Dendritic cell treated with granulocyte-macrophage colony-stimulating factor and Interleukin-4, amounts not matched to agents 40 ng/mL and 50 ng/mL, for 4 days (primary cell): ENCODE measurements around the gene CRMP1.

ENCODE experiments used
- H3K27ac Mint-ChIP-seq: one replicate; pipeline ENCODE4 v1.8.0; 2022; ENCODE audit warnings: mild to moderate bottlenecking, mixed read lengths
- H3K27me3 Mint-ChIP-seq: one replicate; pipeline ENCODE4 v1.8.0; 2022; ENCODE audit warnings: mild to moderate bottlenecking, mixed read lengths
- H3K36me3 Mint-ChIP-seq: one replicate; pipeline ENCODE4 v1.8.0; 2022; ENCODE audit warnings: low read depth, mixed read lengths
- H3K4me1 Mint-ChIP-seq: one replicate; pipeline ENCODE4 v1.8.0; 2022; ENCODE audit warnings: low read depth, mixed read lengths
- H3K4me3 Mint-ChIP-seq: one replicate; pipeline ENCODE4 v1.8.0; 2022; ENCODE audit warnings: mild to moderate bottlenecking, moderate library complexity, mixed read lengths
- H3K9me3 Mint-ChIP-seq: one replicate; pipeline ENCODE4 v1.8.0; 2022; ENCODE audit warnings: mixed read lengths
- intact Hi-C: fragments of 100-400 bp; cut with micrococcal nuclease; formaldehyde crosslinking; loops from one replicate; pipeline ENCODE4 v1.15.0; 2022

CRMP1 gene

DNA sequence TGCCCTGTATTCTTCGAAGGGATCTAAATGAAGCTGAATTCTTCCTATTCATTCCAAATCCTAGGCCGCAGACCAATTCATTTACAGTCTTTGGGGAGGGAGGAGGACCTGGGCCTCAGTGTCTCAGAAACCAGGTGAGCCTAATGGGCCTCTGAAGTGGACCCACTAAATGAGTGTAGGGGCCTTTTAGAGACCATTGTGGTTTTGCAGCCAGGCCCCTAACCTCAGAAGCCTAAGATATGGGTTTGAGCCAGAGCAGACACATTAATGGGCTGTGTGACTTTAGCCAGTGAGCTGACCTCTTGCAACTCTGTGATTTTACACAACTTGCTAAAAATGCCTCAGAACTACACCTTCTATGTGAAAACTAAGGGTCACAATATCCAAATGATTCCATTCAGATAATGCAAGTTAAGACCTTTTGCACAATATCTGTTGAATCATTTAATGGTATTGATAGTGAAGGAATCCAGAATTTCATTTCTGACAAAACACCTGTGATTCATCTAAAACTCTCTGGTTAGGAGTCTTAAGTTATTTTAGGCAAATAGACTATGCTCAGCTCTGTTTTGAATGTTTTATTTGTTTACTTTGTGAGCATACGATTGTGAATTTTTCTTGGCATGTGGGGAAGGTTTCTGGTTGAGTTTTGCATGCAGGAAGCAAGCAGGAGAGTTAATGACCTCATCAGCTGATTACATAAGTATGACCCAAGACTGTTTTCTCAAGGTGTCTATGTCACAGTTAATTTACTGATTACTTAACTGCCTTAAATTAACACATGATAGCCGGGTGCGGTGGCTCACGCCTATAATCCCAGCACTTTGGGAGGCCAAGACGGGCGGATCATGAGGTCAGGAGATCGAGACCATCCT lies 106.8 kb downstream of the CRMP1 start:
- no peaks in the 10 kb centered on the region for H3K4me1 Mint-ChIP-seq
- H3K9me3 Mint-ChIP-seq = peaks cover 12% of the 10 kb centered on the region
- no peak overlapping the region for H3K4me3 Mint-ChIP-seq
- H3K27ac Mint-ChIP-seq = no peak overlapping the region
- no peaks in the 10 kb centered on the region for H3K27me3 Mint-ChIP-seq
- peaks cover 8% of the 10 kb centered on the region for H3K36me3 Mint-ChIP-seq
- intact Hi-C loops = no loop called here

DNA sequence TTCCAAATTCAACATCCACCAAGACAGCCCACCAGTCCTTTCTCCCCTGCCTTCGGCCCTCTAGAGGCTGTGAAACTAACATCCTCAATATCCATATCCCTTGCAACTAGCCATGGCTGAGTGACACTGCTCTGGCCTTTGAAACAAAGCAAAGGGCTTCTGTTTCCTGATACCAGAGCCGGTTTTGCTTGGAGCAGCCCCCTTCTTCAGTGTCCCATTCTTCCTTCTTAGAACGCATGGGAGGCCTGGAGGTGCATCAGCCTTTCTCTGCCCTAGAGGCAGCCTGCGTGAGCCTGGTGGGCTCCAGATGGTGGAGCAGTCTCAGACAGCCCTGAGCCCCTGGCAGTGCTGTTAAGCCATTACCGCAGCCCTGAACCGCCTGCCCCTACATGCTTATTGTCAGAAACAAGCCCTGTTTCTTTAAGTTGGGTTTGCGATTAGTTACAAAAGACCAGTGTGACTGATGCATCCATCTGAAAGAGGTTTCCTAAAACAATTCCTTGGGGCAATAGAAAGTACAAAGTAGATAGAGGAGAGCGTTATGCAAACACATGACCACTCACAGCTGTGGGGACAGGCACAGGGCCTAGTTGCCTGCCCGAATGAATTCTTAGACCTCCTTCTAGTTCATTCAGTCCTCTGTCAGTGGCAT lies 107.8 kb downstream of the CRMP1 start:
- H3K27me3 Mint-ChIP-seq = no peaks in the 10 kb centered on the region
- no peaks in the 10 kb centered on the region for H3K4me1 Mint-ChIP-seq
- H3K9me3 Mint-ChIP-seq = peaks cover 12% of the 10 kb centered on the region
- peaks cover 8% of the 10 kb centered on the region for H3K36me3 Mint-ChIP-seq
- intact Hi-C loops = no loop called here
- no peak overlapping the region for H3K4me3 Mint-ChIP-seq
- no peak overlapping the region for H3K27ac Mint-ChIP-seq

DNA sequence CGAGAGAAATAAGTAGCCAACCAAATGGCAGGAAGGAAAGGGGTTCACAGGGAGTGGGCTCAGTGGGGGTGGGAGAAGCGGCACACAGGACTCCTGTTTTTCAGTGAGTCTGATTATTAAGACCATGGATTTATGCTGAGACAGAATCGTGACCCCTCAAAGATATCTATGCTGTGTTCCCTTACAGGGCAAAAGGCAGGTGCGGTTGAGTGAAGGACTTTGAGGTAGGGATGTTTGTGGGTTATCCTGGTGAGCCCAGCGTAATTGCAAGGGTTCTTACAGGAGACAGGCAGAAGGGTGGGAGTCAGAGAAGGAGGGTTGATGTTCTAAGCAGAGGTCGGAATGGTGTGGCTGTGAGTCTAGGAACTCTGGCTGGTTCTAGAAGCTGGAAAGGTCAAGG lies 108.9 kb downstream of the CRMP1 start:
- Mint-ChIP-seq H3K9me3 (peaks cover 12% of the 10 kb centered on the region), H3K4me3 (no peak overlapping the region), H3K27me3 (no peaks in the 10 kb centered on the region), H3K27ac (no peak overlapping the region), H3K4me1 (no peaks in the 10 kb centered on the region), H3K36me3 (peaks cover 8% of the 10 kb centered on the region)
- intact Hi-C loops = no loop called here

DNA sequence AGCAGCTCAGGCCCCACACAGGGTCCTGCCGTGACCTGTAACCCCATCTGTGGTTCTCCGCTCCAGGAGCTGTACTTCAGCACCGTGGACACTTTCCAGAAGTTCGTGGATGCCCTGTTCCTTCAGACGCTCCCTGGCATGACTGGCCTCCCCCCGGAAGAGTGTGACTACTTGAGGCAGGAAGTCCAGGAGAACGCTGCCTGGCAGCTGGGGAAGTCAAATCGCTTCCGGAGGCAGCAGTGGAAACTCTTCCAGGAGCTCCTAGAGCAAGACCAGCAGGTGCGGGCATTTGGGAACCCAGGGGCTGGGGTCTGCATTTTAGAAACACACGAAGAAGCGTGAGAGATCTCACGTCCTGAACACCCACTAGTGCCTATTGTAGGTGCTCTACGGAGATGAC lies 109.4 kb downstream of the CRMP1 start:
- Mint-ChIP-seq H3K36me3 (peaks cover 8% of the 10 kb centered on the region), H3K4me1 (no peaks in the 10 kb centered on the region), H3K27me3 (no peaks in the 10 kb centered on the region), H3K9me3 (peaks cover 12% of the 10 kb centered on the region), H3K27ac (no peak overlapping the region), H3K4me3 (no peak overlapping the region)
- intact Hi-C loops = no loop called here

DNA sequence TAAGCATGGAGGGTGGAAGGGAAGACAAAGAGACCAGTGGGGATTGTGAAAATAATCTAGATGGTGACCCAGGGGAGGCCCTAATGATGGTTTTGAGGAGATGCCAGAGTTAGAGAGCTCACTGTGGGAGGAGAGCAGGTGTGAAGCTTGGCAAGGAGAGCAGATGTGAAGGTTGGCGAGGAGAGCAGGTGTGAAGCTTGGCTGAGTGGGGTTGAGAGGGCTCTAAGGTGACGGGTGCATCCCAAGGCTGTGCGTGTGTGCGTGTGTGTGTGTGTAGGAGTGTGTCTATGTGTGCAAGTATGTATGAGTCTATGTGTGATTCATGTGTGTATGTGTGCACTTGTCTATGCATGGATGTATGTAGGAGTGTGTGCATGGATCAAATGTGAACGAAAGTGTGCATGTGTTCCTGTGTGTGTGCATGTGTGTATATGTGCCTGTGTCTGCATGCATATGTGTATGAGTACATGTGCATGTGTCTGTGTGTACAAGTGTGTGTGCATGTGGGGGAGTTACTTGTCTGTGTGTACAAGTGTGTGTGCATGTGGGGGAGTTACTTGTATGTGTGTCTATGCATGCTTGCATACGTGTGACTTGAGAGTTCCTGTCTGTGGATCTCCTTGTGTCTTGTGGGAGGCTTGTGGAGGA lies 109.9 kb downstream of the CRMP1 start:
- Mint-ChIP-seq H3K36me3 (peaks cover 6% of the 10 kb centered on the region), H3K4me1 (no peaks in the 10 kb centered on the region), H3K27me3 (no peaks in the 10 kb centered on the region), H3K4me3 (no peak overlapping the region), H3K27ac (no peak overlapping the region), H3K9me3 (peaks cover 7% of the 10 kb centered on the region)
- intact Hi-C loops = no loop called here

DNA sequence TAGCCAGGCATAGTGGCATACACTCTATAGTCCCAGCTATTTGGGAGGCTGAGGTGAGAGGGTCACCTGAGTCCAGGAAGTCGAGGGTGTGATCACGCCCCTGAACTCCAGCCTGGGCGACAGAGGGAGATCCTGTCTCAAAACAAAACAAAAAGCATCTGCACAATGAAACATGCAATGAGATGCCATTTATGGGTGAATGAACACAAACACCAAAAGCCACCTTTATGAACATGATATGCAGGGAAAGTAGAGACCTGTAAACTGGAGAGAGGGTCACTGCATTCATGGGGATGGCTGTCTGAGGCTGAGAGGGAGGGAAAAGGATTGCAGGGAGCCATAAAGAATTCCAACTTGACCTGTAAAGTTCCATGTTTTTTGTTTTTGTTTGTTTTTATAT lies 111.2 kb downstream of the CRMP1 start:
- Mint-ChIP-seq H3K27me3 (no peaks in the 10 kb centered on the region), H3K9me3 (peaks cover 3% of the 10 kb centered on the region), H3K36me3 (no peaks in the 10 kb centered on the region), H3K4me1 (no peaks in the 10 kb centered on the region), H3K4me3 (no peak overlapping the region), H3K27ac (no peak overlapping the region)
- intact Hi-C loops = no loop called here

DNA sequence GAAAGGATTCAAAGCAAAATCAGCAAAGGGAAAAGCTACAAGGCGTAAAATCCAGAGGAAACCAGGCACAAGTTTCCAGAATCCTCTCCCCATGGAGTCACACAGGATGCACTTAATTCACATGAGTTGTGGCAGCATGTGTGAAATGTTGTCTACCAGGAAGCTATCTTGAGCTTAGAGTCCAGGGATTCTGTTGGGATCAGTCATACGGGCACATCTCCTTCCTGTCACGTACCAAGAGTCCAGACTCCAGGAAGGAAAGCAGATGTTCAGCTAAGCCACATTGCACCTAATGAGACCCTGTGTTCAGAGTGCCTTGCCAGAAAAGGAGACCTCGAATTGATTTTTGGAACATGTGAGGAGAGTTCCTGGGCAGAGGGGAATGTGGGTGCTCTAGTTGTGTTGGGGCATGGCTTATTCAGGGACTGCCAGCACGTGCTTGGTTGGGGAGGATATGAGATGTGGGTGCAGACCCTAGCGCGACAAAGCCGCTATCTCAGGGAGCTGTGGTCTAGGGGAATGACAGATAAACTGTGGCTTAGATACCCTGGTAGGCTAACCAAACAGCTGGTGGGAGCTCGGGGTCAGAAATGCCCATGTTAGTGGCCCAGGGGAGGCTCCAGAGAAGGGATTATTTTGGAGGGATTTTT lies 111.9 kb downstream of the CRMP1 start:
- Mint-ChIP-seq H3K27me3 (no peaks in the 10 kb centered on the region), H3K4me3 (no peak overlapping the region), H3K27ac (no peak overlapping the region), H3K9me3 (peaks cover 11% of the 10 kb centered on the region), H3K4me1 (no peaks in the 10 kb centered on the region), H3K36me3 (no peaks in the 10 kb centered on the region)
- intact Hi-C loops = no loop called here

DNA sequence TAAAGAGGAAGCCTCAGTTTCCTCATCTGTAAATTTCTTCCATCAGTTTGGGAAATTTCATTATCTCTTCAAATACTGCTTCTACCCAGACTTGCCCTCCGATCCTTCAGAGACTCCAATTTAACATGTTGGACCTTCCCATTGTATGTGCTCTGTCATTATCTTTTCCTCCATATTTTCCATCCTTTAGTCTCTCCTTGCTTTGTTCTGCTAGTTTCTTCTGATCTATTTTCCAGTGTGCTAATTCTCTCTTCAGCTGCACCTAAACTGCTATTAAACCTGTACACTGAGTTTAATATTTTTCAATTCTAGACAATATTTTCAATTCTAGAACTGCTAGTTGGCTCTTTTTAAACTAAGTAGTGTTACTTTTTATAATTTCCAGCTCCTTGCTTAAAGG lies 116.4 kb downstream of the CRMP1 start:
- Mint-ChIP-seq H3K36me3 (no peaks in the 10 kb centered on the region), H3K9me3 (peaks cover 11% of the 10 kb centered on the region), H3K27ac (no peak overlapping the region), H3K27me3 (no peaks in the 10 kb centered on the region), H3K4me1 (no peaks in the 10 kb centered on the region), H3K4me3 (no peak overlapping the region)
- intact Hi-C loops = no loop called here

DNA sequence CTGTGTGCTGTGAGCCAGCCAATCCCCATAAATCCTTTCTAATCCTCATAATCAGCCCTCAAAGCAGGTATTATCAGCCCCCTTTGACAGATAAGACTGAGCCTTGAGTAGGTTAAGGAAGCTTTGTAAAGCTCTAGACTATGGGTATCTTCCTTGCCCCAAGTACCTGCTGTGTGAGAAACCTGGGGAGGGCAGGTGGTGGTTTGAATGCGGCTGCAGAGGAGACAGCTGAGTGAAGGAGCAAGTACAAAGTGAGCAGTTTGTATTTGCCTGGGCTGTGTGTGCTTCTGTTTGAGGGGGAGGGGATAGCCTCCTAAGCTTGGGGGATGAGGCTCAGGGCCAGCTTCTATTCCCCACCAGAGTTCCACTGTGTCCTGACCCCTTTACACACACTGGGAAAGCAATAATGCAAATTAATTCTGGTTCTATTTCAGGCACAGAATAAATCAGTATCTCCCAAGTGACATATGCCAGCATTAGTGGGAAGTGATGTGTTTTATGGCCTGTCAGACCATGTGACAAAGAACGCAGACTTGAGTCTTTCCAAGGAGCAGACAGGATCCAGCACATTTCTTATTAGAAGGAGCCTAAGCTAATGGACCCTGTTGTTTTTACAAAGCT lies 118.4 kb downstream of the CRMP1 start:
- Mint-ChIP-seq H3K4me3 (no peak overlapping the region), H3K27me3 (no peaks in the 10 kb centered on the region), H3K36me3 (no peaks in the 10 kb centered on the region), H3K9me3 (peaks cover 21% of the 10 kb centered on the region), H3K4me1 (no peaks in the 10 kb centered on the region), H3K27ac (no peak overlapping the region)
- intact Hi-C loops = no loop called here

DNA sequence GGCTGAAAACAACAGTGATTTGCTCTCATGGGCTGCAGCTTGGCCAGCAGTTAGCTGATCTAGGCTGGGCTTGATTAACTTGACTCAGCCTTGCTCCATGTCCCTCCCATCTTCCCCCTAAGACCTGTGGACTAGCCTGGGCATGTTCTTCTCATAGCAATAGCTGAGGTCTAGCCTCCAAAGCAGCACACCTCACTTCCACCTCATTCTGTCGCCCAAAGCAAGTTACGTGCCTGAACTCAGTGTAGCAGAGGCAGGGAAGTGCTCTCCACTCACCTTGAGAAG lies 119.7 kb downstream of the CRMP1 start:
- Mint-ChIP-seq H3K9me3 (peaks cover 33% of the 10 kb centered on the region), H3K27me3 (no peaks in the 10 kb centered on the region), H3K4me1 (no peaks in the 10 kb centered on the region)

DNA sequence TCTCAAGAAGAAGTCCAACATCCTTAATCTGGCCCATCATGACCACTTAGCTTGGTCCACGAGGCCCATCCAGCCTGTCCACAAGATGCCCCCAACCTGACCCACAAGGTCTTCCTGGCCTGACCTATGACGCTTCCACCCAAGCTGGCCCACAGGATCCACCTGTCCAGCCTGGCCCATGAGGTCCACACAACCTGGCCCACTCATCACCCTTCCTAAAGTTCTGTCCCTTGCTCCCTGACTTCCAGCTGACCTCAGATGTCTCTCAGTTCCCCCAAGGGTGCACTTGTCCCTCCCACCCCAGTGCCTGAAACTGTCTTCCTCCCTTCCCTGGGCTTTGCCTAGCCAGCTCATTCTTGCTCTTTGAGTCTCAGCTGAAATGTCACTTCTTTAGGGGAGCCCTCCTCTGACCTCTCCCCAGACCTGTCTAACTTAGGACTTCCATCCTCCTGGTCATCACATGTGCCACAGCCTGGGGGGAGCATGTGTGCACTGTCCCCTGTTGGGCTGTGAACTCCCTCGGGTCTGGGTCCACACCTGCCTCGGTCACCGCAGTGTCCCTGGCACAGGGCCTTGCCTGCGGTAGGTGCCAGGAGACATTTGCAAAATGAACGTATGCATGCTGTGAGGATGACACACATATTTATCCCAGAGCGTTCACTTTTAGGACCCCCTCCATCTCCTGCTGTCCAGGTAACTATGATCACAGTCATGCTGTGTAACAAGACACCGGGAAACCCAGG lies 120.2 kb downstream of the CRMP1 start:
- Mint-ChIP-seq H3K4me1 (no peaks in the 10 kb centered on the region), H3K9me3 (peaks cover 38% of the 10 kb centered on the region), H3K36me3 (no peaks in the 10 kb centered on the region), H3K27me3 (no peaks in the 10 kb centered on the region), H3K27ac (no peak overlapping the region), H3K4me3 (no peak overlapping the region)
- intact Hi-C loops = no loop called here

More for the DNA sequence above, 119.7 kb downstream of the CRMP1 start:
- no peaks in the 10 kb centered on the region for H3K36me3 Mint-ChIP-seq
- no peak overlapping the region for H3K27ac Mint-ChIP-seq
- intact Hi-C loops = no loop called here
- no peak overlapping the region for H3K4me3 Mint-ChIP-seq
